Renal cortex interstitium (tissue), 11 donors: ENCODE data around the gene NOX3. TPM values are rescaled to one million over a fixed set of nuclear protein-coding genes. Genes with fewer than 3 reads are reported as not detected.

Source experiments
- DNase-seq, 11 donors: peaks; one replicate each; pipeline ENCODE4 v3.0.0-alpha.2; 2013; ENCODE audit warnings: low read depth in 9 of 11, low spot score in 4 of 11; ENCODE audit errors: extremely low read depth in 1 of 11
- polyA plus RNA-seq, 3 donors: library from polyadenylated mRNA; unstranded; fragments of 120-200 nt; gene quantifications; one replicate each; pipeline ENCODE4 v1.2.1, GENCODE V29; 2013; ENCODE audit not compliant: insufficient read length in 3 of 3

Gene NOX3
- polyA plus RNA-seq, 3 donors: 1.1 to 1.7 (median 1.4) TPM

DNA sequence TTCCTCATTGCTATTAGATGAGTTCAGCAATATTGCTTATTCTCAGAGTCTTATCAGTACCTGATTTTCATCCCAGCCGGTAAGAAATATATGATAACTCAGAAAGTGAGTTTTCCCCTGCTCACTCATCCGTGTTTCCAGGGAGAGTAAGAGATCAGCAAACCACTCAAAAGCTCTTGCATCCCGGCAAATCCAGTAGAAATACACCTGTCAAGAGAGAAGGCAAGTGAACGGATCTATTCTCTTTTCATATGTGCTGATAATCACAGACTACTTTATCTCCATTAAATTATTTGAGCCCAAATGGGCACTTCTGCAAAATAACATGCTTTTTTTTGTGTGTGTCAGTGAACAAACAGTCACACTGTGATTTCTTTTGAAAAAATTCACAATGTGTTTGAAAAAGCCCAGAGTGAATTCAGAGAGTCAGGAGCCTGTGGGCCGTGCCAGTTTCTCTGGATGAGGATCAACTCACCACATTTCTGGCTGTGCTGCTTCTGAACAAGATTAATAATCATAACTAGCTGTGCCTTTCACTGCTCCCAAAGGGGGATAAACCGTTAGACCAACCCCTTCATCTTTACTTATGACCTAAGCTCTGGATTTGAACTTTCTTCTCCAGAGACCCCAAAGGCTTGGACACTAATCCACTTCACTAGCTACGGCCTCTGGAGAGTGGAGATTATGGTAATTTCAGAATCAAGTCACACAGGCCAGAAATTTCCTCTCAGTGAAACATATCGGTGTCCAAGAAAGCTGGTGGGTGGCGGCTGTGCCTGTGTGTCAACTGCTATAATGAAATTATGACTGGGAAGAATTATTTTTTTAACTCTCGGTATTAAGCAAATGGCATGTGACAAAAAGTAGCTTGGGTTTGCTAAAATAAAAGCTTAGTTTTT lies 44.2 kb downstream of the NOX3 start:
- no peak for DNase-seq

DNA sequence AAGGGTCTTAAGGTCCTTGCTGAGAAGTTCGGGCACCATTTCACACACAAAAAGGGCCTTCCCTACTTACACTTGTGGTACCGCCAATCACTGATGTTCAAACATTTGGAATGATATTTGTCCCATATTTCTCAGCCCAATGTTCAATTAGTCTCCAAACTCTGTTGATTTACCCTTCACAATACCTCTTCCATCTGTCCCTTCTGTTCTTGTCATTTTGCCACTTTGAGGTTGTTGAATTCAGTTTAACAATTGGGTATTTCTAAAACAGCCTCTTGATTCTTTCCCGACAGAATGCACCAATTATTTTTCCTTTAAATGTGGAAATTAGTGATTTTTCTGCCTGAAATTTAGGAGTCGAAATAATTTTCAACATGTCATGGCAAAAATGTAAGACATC lies 46.2 kb downstream of the NOX3 start:
- no peak for DNase-seq

DNA sequence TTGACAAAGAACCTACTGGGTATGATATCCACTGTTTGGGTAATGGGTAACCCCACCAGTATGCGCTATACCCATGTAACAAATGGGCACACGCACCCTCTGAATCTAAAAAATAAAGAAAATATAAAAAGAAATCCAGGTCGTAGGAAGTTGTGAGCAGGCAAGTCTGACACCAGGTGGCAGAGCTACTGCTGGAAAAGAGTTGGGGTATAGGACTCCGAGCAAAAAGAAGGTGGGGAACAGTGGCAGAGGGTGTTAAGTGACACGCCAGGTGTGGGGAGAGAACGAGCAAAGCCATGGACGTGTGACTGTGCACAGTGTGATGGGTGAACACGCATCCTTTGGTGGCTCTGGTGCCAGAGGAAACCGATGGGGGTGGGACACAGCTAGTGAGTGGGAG lies 46.7 kb downstream of the NOX3 start:
- no peak for DNase-seq

DNA sequence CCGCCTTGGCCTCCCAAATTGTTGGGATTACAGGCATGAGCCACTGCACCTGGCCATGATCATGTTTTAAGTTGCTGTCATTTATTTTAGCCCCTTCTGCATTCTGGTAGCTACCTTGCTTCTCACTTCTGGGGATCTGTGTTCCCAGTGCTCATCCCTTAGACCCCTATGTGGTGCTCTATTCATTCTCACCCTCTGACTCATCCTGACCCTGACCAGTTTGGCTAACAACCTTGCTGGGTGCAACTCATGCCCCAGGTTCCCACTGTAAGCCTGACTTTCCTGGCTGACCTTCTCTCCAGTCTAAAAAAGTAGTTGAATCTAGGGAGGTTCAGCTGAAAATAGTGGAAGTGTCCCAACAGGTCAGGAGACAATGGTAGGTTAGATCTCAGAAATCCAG lies 47.4 kb downstream of the NOX3 start:
- DNase-seq: no peak

DNA sequence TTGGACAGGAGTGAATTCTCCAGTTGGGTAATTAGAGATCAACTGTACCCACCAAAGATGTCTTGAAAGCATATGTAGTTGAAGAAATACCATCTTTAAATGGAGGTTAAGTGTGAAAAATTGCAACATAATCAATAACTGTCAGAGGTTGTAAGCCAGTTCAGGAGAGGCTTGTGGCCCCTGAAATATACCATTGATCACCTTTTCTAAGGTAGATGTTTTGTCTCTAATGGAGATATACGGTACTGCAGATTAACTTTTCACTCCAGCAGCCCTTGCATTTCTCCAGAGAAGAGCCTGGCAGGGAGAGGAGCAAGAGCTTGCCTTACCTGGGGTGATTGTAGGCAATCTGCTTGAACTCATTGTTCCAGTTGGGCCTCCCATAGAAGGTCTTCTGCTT lies 48.8 kb downstream of the NOX3 start:
- no peak for DNase-seq

DNA sequence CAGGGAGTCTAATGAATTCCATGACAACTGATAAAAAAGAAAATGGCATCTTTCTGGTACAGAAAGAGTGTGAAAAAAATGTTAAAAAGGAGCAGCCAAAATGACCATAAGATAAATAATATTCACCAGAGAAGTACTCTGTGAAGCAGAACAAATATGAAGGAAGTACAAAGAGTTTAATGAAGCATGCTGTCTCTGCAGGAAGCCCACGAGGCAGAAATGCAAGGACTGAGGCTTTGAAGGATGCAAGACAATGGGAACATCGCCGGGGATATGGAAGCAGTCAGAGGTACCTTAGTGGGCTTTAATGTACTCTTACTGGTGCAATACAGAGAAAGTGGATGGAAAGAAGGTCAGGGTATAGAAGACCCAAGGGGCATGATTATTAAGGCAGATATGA lies 50.7 kb downstream of the NOX3 start:
- DNase-seq: no peak

DNA sequence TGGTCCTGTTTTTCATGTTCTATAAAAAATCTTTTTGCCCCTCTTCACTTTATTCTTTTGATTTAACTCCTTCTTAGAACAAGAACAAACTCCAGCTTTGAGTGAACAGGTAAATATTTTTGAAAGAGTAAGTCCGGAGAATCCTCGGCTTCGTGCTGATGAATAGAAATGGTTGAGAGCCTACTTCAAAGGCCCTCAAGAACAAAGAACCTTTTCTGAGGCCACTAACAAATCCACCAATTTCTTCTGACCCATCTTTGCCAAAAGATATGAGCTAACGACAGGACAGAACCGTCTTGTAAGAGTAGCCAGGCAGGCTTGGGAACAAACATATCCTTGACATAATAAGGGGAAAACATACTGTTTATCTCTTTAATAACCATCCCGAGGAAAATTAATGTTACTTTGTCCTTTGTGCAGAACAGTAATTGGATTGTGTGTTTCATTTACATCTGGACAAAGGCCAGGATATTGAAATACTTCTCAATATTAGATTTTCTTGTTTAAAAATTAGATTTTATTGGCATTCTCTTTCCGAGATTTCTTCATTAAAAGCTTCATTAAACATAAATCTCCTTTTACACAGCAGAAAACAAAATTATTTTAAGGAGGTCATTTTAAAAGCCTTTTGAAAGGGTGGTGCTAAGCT lies 52.9 kb downstream of the NOX3 start:
- no peak for DNase-seq

DNA sequence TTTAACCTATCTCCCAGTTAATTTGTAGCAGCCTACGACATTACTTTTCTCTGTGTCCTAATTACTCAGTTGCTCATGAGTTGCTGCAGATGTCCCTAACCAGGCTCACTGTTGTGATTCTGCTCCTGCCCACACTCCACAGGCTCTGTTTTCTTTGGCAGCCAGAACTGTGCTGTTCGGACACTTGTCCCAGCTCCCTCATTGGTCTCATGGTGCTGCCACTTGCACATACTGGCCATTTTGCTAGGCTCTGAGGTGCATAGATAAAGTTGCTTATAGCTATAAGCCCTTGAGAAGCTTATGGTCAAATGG lies 55.0 kb downstream of the NOX3 start:
- DNase-seq: no peak

DNA sequence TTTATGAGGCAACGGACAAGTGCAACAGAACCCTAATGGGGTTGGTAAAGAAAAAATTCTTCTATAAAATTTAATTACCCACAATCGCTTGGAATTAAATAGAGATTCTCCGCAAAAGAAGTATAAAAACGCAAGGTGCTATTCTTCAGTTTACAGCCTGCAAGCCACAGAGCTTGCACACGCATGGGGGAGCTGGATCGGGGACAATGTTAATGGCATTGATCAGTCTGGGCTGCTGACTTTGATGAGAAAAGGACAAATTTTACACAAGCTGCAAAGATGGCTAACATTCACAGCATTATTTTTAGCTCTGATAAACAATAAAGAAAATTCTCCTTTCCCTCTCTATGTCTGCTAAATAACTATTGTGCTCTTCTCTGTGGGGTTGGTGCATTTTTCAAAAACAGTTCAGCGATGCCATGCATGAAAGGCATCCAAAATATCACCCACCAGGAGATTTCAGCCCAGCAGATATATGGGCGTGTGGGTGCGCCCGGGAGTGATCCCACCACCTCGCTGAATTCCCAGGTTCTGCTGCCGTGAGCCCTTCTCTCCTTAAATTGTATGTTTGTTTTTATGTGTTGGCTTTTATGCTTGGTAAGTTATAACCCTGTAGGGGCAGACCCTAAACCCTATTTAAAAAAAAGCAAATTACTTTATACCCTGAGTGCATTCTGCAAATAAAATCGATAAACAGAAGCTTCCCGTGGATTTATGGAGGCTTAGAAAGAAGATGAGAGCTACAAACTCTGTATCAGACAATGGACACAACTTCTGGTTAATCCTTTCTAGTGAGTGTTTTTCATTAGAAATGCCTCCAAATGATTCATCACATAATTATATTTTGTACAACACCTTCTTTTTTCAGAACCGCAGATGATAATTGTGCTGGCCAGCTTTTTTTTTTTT lies 55.6 kb downstream of the NOX3 start:
- no peak for DNase-seq

DNA sequence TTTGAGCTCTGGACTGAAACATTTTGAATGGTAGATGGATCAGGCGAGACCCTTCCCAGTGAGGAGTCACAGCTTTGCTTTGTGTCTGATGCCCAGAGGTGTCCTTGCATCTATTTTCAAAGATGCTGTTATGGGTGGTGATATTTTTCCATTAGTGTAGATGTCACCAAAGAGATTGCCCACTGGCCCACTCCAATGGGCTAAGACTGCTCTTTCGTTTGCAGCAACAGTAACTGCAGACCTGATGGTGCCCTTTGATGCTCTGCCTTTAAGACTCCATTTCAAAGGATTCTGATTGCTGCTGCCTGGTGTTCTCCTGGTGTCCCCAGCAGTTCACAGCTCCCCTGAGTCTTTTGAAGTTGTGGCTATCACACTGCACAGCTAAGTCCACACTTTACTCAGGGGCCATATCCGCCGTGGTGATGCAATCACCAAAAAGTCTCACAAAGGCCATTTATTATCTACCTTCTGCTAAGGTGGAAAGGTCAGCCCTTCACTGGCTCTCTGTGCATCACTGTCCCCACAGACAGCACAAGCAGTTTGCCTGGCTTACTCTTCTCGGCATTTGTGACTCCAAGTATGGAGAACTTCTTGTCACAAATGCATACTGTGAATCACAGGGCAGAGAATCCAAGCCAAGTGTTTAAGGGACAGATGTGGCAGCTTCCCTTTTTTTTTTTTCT lies 56.4 kb downstream of the NOX3 start:
- DNase-seq: no peak

DNA sequence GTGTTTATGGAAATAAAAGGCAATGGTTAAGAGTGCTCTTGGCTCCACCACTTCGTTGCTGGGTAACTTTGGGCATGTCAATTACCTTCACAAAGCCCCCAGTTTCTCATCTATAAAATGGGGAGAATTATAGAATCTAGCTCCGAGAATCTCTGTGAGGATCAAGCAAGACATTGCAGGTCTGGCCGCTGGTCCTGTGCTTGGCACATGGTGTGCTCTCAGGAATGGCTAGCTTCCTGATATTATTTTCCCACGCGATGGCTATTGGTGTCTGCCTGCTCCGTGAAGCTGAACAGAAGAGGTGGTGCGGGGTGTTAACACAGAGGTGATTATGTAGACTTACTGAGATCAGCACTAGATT lies 57.0 kb downstream of the NOX3 start:
- no peak for DNase-seq

DNA sequence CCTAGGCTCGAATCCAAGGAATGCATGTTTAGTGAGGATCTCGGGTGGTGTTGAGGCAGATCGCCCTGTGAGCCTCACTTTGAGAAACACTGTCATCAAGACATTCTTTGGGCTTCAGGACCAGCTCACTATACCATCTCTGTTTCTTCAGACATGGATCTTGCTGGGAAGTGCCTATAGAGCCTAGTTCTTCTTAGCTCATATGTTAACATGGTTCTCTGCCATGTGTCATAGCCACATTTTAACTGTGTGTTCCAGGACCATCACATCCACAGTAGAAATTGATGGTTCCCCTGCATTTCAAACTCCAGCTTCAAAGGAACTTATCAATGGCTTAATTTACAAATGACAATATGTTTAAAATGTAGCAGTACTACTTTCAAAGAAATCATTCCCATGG lies 57.4 kb downstream of the NOX3 start:
- no peak for DNase-seq

DNA sequence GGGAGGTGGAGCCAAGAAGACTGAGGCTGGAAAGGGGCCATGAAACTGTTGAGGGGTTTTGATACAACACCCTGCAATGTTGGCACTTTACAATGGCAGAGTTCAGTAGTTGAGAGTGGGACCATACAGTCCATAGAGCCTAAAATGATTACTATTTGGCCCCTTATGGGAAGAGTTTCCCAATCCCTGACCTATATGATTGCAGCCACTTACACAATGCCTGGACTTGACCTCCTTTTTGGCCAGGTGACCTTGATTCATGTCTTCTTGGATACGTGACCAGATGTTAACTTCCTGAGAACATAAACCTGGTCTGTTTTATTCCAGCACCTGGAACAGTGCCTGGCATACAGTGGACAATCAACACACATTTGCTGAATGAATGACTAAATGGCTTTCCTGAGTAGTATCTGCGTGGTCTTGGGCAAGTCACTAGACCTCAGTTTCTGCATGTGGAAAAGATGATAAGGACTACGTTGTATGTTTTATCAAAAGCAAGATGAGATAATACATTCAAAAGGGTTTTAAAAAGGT lies 58.4 kb downstream of the NOX3 start:
- DNase-seq: no peak

DNA sequence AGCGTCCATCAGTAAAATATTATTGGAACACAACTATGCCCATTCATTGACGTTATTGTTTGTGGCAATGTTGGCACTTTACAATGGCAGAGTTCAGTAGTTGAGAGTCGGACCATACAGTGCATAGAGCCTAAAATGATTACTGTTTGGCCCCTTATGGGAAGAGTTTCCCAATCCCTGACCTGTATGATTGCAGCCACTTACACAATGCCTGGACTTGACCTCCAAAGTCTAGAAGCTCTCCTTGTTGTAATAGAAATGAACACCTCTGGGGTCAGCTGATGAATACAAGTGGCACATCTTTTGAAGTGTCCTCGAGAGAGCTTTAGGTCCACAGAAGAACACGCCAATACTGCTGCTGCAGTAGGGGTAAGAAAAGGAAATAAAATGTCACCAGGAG lies 59.0 kb downstream of the NOX3 start:
- no peak for DNase-seq

DNA sequence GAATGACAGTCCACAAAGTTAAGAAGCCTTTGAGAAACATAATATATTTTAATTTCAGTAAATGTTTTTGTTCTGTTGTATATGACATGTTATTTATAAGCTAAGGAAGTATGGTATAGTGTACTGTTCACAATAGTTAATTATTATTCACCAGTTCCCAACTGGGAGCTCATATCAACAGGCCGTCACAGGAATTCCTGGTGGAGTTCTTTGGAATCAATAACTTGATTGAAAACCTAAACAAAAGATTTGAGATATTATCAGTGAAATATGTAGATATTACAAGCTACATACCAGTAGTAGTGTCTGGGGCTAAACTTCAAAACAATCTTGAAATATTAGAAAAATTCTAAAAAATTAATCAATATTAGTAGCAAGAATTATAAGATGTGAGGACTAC lies 60.3 kb downstream of the NOX3 start:
- no peak for DNase-seq

DNA sequence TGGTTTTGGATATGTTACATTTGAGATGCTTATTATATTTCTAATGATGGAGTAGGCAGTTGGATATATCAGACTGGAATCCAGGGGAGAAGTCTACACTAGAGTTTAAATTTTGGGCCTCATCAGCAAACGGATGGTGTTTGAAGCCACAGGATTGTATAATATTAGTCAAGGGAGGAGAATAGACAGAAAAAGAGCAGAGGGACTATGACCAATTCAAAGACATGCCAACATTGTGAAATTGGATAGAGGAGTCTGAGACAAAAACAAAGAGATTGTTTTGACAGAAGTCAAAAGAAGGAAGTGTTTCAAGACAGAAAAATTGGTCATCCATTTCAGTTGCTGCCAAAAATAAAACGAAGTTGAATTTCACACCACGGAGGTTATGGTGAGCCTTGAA lies 66.5 kb downstream of the NOX3 start:
- no peak for DNase-seq

DNA sequence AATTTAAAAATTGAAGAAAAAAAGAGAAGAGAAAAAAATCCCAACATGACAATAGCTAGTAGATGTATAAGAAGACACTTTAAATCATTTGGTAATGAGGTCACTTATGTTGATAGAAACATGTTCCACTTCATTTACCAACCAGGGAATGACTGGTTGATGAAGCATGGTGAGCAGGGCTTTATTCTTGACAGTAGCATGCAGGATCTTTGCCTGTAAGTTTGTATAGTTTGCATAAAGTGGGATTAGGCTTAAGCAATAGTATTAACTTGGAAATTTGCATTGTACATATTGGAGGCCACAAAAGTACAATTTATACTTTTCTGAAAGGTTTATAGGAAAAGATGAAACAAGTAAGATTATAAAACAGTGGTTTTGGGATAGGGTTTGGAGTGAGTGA lies 67.0 kb downstream of the NOX3 start:
- DNase-seq: no peak

DNA sequence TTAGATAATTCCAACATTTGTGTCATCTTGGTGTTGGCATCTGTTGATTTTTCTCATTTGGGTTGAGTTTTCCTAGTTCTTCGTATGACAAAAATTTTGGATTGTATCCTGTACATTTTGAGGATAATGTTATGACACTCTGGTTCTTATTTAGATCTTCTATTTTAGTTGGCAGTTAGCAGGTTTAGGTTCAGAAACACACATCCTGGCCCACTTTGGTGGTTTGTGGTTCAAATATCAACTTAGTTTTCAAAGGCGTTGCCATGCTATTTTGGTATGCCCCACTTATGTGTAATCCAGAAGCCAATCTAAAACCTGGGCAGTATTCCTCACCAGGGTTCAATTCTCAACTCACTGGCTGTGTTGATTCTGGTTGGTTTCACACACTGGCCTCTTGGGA lies 68.2 kb downstream of the NOX3 start:
- no peak for DNase-seq

DNA sequence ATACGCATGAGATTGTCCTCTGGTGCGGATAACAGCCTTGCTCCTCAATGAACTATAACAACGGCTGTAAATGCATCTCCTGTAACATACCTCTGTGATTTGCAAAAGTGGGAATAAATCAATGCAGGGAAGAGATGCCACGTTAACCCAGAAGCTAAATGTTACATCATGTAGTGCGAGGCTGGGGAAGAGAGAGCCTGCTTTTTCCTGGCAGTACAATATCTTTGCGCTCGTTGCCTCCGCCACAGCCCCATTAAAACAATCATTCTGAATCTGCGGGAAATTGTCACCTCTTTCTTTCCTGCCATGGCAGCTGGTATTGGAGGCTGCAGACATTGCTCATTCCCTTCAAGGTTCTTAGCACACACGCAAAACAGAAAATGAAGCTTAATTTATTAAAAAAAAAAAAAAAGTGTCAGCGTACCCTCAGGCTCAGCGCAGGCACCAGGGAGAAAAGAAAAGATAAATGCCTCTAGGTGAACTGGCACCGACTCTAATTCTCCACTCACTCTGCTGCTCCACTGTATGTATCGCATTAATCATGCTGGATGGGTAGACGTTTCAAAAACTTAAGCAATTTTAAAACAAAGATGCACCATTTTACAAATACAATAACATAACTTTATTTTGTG lies 71.2 kb downstream of the NOX3 start:
- DNase-seq: no peak
